HG02938 (cell line): Measurements from ENCODE around the gene TMEM233.
"Not testable (repeated sequence)": the region's sequence is repeated elsewhere in the genome, so short reads cannot be mapped to it uniquely, and the experiment has no call there.

Experiments
- ATAC-seq: cut with Tn5 transposase; IDR thresholded peaks from one replicate; pipeline ENCODE4 v1.9.1; 2021; ENCODE audit warnings: mild to moderate bottlenecking, moderate library complexity; ENCODE audit not compliant: unreplicated experiment

The TMEM233 gene

GRCh38 chr12:119657001-119657400, 63.4 kb downstream of the TMEM233 start:
- ATAC-seq: not testable (repeated sequence)

GRCh38 chr12:119658166-119658565, 64.6 kb downstream of the TMEM233 start:
- not testable (repeated sequence) for ATAC-seq

GRCh38 chr12:119659289-119659897, 65.8 kb downstream of the TMEM233 start:
- ATAC-seq: no peak

GRCh38 chr12:119660076-119660475, 66.5 kb downstream of the TMEM233 start:
- ATAC-seq: no peak

- no peak for ATAC-seq
Measured at GRCh38 chr12:119661882-119662281, 68.3 kb downstream of the TMEM233 start.

- ATAC-seq: no peak
Measured at GRCh38 chr12:119664642-119665041, 71.1 kb downstream of the TMEM233 start.

- no peak for ATAC-seq
Measured at GRCh38 chr12:119665164-119665929, 71.8 kb downstream of the TMEM233 start.

GRCh38 chr12:119666226-119666795, 72.7 kb downstream of the TMEM233 start:
- ATAC-seq: no peak

- ATAC-seq: no peak
Measured at GRCh38 chr12:119666900-119667576, 73.5 kb downstream of the TMEM233 start.

- peak; percentile 94 for ATAC-seq
Measured at GRCh38 chr12:119667577-119668323, 74.2 kb downstream of the TMEM233 start, which contains the start of gene PRKAB1. Gene PRKAB1, plus strand, starts transcription at chr12:119668133. Its CDS starts 112 bp downstream, at chr12:119668245.

GRCh38 chr12:119668324-119668841, 74.8 kb downstream of the TMEM233 start:
- no peak for ATAC-seq

GRCh38 chr12:119669744-119670472, 76.3 kb downstream of the TMEM233 start:
- no peak for ATAC-seq

- ATAC-seq: no peak
Measured at GRCh38 chr12:119671070-119671469, 77.5 kb downstream of the TMEM233 start.

- no peak for ATAC-seq
Measured at GRCh38 chr12:119672194-119672593, 78.6 kb downstream of the TMEM233 start.

- ATAC-seq: no peak
Measured at GRCh38 chr12:119673634-119674033, 80.1 kb downstream of the TMEM233 start.

- ATAC-seq: no peak
Measured at GRCh38 chr12:119674560-119674959, 81.0 kb downstream of the TMEM233 start.

GRCh38 chr12:119676022-119676421, 82.4 kb downstream of the TMEM233 start:
- no peak for ATAC-seq

GRCh38 chr12:119676573-119676972, 83.0 kb downstream of the TMEM233 start:
- no peak for ATAC-seq

- ATAC-seq: no peak
Measured at GRCh38 chr12:119678459-119678858, 84.9 kb downstream of the TMEM233 start.

- no peak for ATAC-seq
Measured at GRCh38 chr12:119679081-119679480, 85.5 kb downstream of the TMEM233 start.
